ENCODE data around the gene DNAJA2.

The DNAJA2 gene

DNA sequence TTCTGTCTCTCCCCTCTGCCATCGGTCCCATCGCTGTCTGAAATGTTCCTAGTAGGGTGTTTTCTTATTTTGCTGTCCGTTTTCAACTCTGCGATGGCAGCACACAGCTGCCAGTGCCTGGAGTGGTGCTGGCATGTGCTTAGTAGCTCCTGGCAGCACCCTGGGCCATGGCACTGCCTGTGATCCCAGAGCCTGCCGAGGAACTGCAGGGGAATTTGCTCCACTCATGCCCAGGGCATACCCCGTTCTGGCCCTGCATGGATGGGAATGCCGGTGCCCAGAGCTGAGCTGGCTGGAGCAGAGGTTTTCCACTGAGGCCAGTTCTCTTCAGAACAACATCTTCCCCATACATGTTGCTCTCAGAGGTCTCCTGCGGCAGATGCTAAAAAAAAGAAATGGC, 46.2 kb downstream of the DNAJA2 start:
- H3K27me3 ChIP-seq (ENCODE audit: insufficient read depth, low read length, poor library complexity, severe bottlenecking) = no peaks in the 10 kb centered on the region
- H3K36me3 ChIP-seq (ENCODE audit: insufficient read depth, low read length) = no peaks in the 10 kb centered on the region
- no peak for TF ChIP-seq EZH2phosphoT487 (IDR thresholded peaks at IDR 0.05; ENCODE audit: borderline replicate concordance)
- TF ChIP-seq, protein P1, sequence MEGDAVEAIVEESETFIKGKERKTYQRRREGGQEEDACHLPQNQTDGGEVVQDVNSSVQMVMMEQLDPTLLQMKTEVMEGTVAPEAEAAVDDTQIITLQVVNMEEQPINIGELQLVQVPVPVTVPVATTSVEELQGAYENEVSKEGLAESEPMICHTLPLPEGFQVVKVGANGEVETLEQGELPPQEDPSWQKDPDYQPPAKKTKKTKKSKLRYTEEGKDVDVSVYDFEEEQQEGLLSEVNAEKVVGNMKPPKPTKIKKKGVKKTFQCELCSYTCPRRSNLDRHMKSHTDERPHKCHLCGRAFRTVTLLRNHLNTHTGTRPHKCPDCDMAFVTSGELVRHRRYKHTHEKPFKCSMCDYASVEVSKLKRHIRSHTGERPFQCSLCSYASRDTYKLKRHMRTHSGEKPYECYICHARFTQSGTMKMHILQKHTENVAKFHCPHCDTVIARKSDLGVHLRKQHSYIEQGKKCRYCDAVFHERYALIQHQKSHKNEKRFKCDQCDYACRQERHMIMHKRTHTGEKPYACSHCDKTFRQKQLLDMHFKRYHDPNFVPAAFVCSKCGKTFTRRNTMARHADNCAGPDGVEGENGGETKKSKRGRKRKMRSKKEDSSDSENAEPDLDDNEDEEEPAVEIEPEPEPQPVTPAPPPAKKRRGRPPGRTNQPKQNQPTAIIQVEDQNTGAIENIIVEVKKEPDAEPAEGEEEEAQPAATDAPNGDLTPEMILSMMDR (conservative IDR thresholded peaks at IDR 0.05; ENCODE audit: low read length) = no peak
- no peak overlapping the region for H2AFZ ChIP-seq (ENCODE audit: low read length)
- no peak overlapping the region for H3K4me3 ChIP-seq (ENCODE audit: low read length, poor library complexity, severe bottlenecking)
- H3K4me2 ChIP-seq (ENCODE audit: low read depth, low read length, poor library complexity, severe bottlenecking) = no peak overlapping the region
- H3F3A ChIP-seq (ENCODE audit: low read depth) = no peaks in the 10 kb centered on the region
- no peaks in the 10 kb centered on the region for H4K20me1 ChIP-seq (ENCODE audit: insufficient read depth, low read length, poor library complexity, severe bottlenecking)
- H3K9me2 ChIP-seq (replicated peaks; ENCODE audit: low read depth, low read length) = no peaks in the 10 kb centered on the region
- H3K79me2 ChIP-seq (ENCODE audit: insufficient read depth, low read length) = no peaks in the 10 kb centered on the region
- H3K9ac ChIP-seq (ENCODE audit: low read depth, low read length, poor library complexity, severe bottlenecking) = no peak overlapping the region
- peaks cover 3% of the 10 kb centered on the region for H3K4me1 ChIP-seq (ENCODE audit: insufficient read depth, low read length, poor library complexity, severe bottlenecking)
- no peaks in the 10 kb centered on the region for H3K9me3 ChIP-seq (ENCODE audit: insufficient read depth, low read depth, low read length)

DNA sequence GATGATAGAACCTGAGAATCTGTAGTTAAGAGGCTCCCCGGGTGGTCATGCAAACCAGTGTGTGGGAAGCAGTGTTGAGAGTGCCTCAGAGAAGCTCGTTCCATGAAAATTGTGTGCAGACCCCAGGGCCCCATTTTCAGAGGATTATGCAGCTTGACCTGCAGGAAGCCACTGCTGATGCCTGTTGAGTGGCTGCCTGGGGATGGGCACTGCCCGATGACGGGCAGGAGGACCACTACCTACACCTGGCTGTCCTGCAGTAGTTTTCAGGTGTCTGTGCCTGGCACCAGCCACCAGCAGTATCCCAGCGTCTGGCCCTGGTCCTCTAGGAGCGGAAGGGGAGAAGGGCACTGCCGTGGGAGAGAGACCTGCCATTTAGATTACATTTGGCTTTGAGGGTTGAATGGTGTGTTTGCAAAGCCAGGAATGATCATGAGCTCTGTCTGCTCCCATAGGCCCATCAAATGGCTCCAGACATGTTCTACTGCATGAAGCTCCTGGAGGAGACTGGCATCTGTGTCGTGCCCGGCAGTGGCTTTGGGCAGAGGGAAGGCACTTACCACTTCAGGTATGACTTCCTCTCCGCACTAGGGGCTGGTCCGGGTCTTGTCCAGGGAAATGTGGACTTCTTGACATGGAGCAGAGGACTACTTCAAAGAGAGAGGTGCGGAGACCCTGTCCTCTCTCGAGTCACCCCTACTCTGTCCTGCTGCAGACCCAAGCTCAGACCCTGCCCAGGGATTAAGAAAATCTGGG, 46.8 kb downstream of the DNAJA2 start:
- H3K79me2 ChIP-seq (ENCODE audit: insufficient read depth, low read length) = no peaks in the 10 kb centered on the region
- no peaks in the 10 kb centered on the region for H3K9me2 ChIP-seq (replicated peaks; ENCODE audit: low read depth, low read length)
- TF ChIP-seq EZH2phosphoT487 (IDR thresholded peaks at IDR 0.05; ENCODE audit: borderline replicate concordance) = no peak
- TF ChIP-seq, protein P1 (conservative IDR thresholded peaks at IDR 0.05; ENCODE audit: low read length) = no peak
- no peaks in the 10 kb centered on the region for H3K27me3 ChIP-seq (ENCODE audit: insufficient read depth, low read length, poor library complexity, severe bottlenecking)
- H3K9me3 ChIP-seq (ENCODE audit: insufficient read depth, low read depth, low read length) = no peaks in the 10 kb centered on the region
- no peak overlapping the region for H3K9ac ChIP-seq (ENCODE audit: low read depth, low read length, poor library complexity, severe bottlenecking)
- no peaks in the 10 kb centered on the region for H3K36me3 ChIP-seq (ENCODE audit: insufficient read depth, low read length)
- H3F3A ChIP-seq (ENCODE audit: low read depth) = no peaks in the 10 kb centered on the region
- no peak overlapping the region for H2AFZ ChIP-seq (ENCODE audit: low read length)
- no peaks in the 10 kb centered on the region for H4K20me1 ChIP-seq (ENCODE audit: insufficient read depth, low read length, poor library complexity, severe bottlenecking)
- no peak overlapping the region for H3K4me3 ChIP-seq (ENCODE audit: low read length, poor library complexity, severe bottlenecking)
- H3K4me1 ChIP-seq (ENCODE audit: insufficient read depth, low read length, poor library complexity, severe bottlenecking) = peaks cover 3% of the 10 kb centered on the region
- no peak overlapping the region for H3K4me2 ChIP-seq (ENCODE audit: low read depth, low read length, poor library complexity, severe bottlenecking)

DNA sequence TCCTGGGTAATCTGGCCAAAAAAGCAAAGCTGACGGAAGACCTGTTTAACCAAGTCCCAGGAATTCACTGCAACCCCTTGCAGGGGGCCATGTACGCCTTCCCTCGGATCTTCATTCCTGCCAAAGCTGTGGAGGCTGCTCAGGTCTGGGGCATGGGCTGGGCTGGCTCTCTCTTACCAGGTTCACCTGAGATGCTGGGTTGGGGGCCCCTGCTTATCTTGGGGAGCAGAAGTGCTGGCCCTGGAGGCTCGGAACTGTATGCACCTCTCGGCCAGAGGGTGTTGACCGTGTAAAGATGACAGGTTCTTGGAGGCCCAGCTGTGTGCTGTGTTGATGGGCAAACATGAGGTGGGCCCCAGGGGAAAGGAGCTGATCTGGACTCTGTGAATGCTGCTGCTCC, 49.1 kb downstream of the DNAJA2 start:
- H3F3A ChIP-seq (ENCODE audit: low read depth) = no peaks in the 10 kb centered on the region
- no peak overlapping the region for H3K9ac ChIP-seq (ENCODE audit: low read depth, low read length, poor library complexity, severe bottlenecking)
- H3K79me2 ChIP-seq (ENCODE audit: insufficient read depth, low read length) = no peaks in the 10 kb centered on the region
- H3K4me2 ChIP-seq (ENCODE audit: low read depth, low read length, poor library complexity, severe bottlenecking) = no peak overlapping the region
- no peak overlapping the region for H2AFZ ChIP-seq (ENCODE audit: low read length)
- H3K9me2 ChIP-seq (replicated peaks; ENCODE audit: low read depth, low read length) = no peaks in the 10 kb centered on the region
- no peaks in the 10 kb centered on the region for H3K9me3 ChIP-seq (ENCODE audit: insufficient read depth, low read depth, low read length)
- no peak overlapping the region for H3K4me3 ChIP-seq (ENCODE audit: low read length, poor library complexity, severe bottlenecking)
- no peaks in the 10 kb centered on the region for H3K4me1 ChIP-seq (ENCODE audit: insufficient read depth, low read length, poor library complexity, severe bottlenecking)
- no peaks in the 10 kb centered on the region for H3K27me3 ChIP-seq (ENCODE audit: insufficient read depth, low read length, poor library complexity, severe bottlenecking)
- no peaks in the 10 kb centered on the region for H3K36me3 ChIP-seq (ENCODE audit: insufficient read depth, low read length)
- TF ChIP-seq, protein P1 (conservative IDR thresholded peaks at IDR 0.05; ENCODE audit: low read length) = no peak
- TF ChIP-seq EZH2phosphoT487 (IDR thresholded peaks at IDR 0.05; ENCODE audit: borderline replicate concordance) = no peak
- no peaks in the 10 kb centered on the region for H4K20me1 ChIP-seq (ENCODE audit: insufficient read depth, low read length, poor library complexity, severe bottlenecking)

All from Loucy (cell line).